HG02623 (cell line): ENCODE results near the gene C1orf216.
"Not testable (repeated sequence)": the region's sequence is repeated elsewhere in the genome, so short reads cannot be mapped to it uniquely, and the experiment has no call there.

Experiments
- ATAC-seq: cut with Tn5 transposase; IDR thresholded peaks from one replicate; pipeline ENCODE4 v1.9.1; 2021; ENCODE audit warnings: moderate library complexity; ENCODE audit not compliant: unreplicated experiment

C1orf216 gene

GRCh38 chr1:35707601-35708440 is 10.9 kb downstream of the C1orf216 start:
- no peak for ATAC-seq

- ATAC-seq = no peak
These were observed 11.7 kb downstream of the C1orf216 start for GRCh38 chr1:35706846-35707600.

GRCh38 chr1:35702508-35702907 is 16.2 kb downstream of the C1orf216 start:
- ATAC-seq = no peak

- not testable (repeated sequence) for ATAC-seq
These were observed 19.5 kb downstream of the C1orf216 start for GRCh38 chr1:35699152-35699551.

- no peak for ATAC-seq
These were observed 26.4 kb downstream of the C1orf216 start for GRCh38 chr1:35692317-35692716.

GRCh38 chr1:35691571-35692220 is 27.0 kb downstream of the C1orf216 start:
- no peak for ATAC-seq

GRCh38 chr1:35691080-35691479 is 27.6 kb downstream of the C1orf216 start:
- ATAC-seq = no peak

GRCh38 chr1:35690103-35690502 is 28.6 kb downstream of the C1orf216 start:
- ATAC-seq = not testable (repeated sequence)

GRCh38 chr1:35688161-35688560 is 30.5 kb downstream of the C1orf216 start:
- ATAC-seq = no peak

- no peak for ATAC-seq
These were observed 35.7 kb downstream of the C1orf216 start for GRCh38 chr1:35683012-35683411.

GRCh38 chr1:35680271-35680670 is 38.4 kb downstream of the C1orf216 start:
- ATAC-seq = no peak

GRCh38 chr1:35675773-35676172 is 42.9 kb downstream of the C1orf216 start:
- ATAC-seq = no peak

GRCh38 chr1:35674111-35674510 is 44.6 kb downstream of the C1orf216 start:
- no peak for ATAC-seq

GRCh38 chr1:35672116-35672515 is 46.6 kb downstream of the C1orf216 start:
- ATAC-seq = no peak

GRCh38 chr1:35668506-35668905 is 50.2 kb downstream of the C1orf216 start:
- ATAC-seq = no peak

- no peak for ATAC-seq
These were observed 51.8 kb downstream of the C1orf216 start for GRCh38 chr1:35666916-35667315.

GRCh38 chr1:35666216-35666615 is 52.5 kb downstream of the C1orf216 start:
- no peak for ATAC-seq
